K562 (cell line): ENCODE results near the gene SNRNP200. TPM values are rescaled to one million over a fixed set of nuclear protein-coding genes. Genes with fewer than 3 reads are reported as not detected.

ENCODE experiments used
- ATAC-seq: fragments of 200-7000 bp; cut with Tn5 transposase; 3 replicates; pipeline ENCODE4 v1.9.1; 2020; ENCODE audit warnings: moderate library complexity
- BruUV-seq: library from RNA; stranded (reverse); fragments of 400-500 nt; replicated peaks from 2 replicates; lab custom pipeline; 2021; lab: Mats Ljungman, UMichigan
- CTCF ChIA-PET: fragments of 300-600 bp; formaldehyde crosslinking; extraction: SDS; loops from one replicate; lab custom pipeline; 2021; ENCODE audit warnings: low intra/inter-chr PET ratio; lab: Yijun Ruan, JAX
- POLR2A ChIA-PET: fragments of 300-600, 350-650 bp; sonication (Branson Sonifier 250); formaldehyde crosslinking; extraction: SDS; loops from one replicate; lab custom pipeline; 2021; ENCODE audit warnings: antibody characterized with exemption, inconsistent platforms; lab: Yijun Ruan, JAX
- DNase-seq, 4 experiments: peaks; one replicate each; pipeline versions ENCODE4 v3.0.0 to v3.0.0-alpha.2; 2011 to 2018; ENCODE audit warnings: low spot score in 3 of 4, mixed read lengths in 3 of 4; ENCODE audit errors: extremely low read depth in 1 of 4
- FAIRE-seq: peaks from 2 replicates; lab custom pipeline; 2011; peaks lifted over from hg19 to GRCh38; lab: Jason Lieb, UNC
- H2AFZ ChIP-seq: 2 replicates; pipeline ENCODE4 v1.6.0; 2011; ENCODE audit warnings: low read depth, low read length, control low read depth, inconsistent platforms
- H3K27ac ChIP-seq: fragments of 200-600 bp; 3 replicates; pipeline ENCODE4 v1.8.0; 2011; ENCODE audit warnings: low read depth, mild to moderate bottlenecking, control low read depth, inconsistent platforms, low read length, moderate library complexity, mixed read lengths; ENCODE audit errors: extremely low read depth
- H3K27me3 ChIP-seq, 2 experiments: fragments of 300-600 bp in 1 of 2; 2 replicates in 1 of 2; 3 replicates in 1 of 2; pipeline versions ENCODE4 v1.6.0 to v1.8.0; 2011; ENCODE audit warnings: inconsistent platforms in 2 of 2, low read length in 2 of 2, mild to moderate bottlenecking in 1 of 2, mixed read lengths in 1 of 2, moderate library complexity in 1 of 2; ENCODE audit not compliant: control insufficient read depth in 2 of 2, insufficient read depth in 2 of 2
- H3K36me3 ChIP-seq: fragments of 300-600 bp; 3 replicates; pipeline ENCODE4 v1.8.0; 2011; ENCODE audit warnings: mild to moderate bottlenecking, low read length, inconsistent platforms; ENCODE audit not compliant: control insufficient read depth, insufficient read depth
- H3K4me1 ChIP-seq, 2 experiments: fragments of 200-600 bp in 1 of 2; replicated peaks in 1 of 2; 2 replicates in 1 of 2; 3 replicates in 1 of 2; pipeline versions ENCODE4 v1.5.1 to v1.8.0; 2011; ENCODE audit warnings: inconsistent platforms in 2 of 2, low read length in 2 of 2, mild to moderate bottlenecking in 1 of 2, mixed read lengths in 1 of 2, moderate library complexity in 1 of 2; ENCODE audit not compliant: control insufficient read depth in 2 of 2, insufficient read depth in 2 of 2
- H3K4me2 ChIP-seq: 2 replicates; pipeline ENCODE4 v1.6.1; 2011; ENCODE audit warnings: low read length, control low read depth, inconsistent platforms, mixed read lengths; ENCODE audit not compliant: insufficient read depth
- H3K4me3 ChIP-seq: fragments of 200-600 bp; sonication (generic), shearing (Covaris generic); 2 replicates; pipeline ENCODE4 v1.5.1; 2016; ENCODE audit warnings: control low read depth, inconsistent platforms
- H3K79me2 ChIP-seq: fragments of 200-600 bp; 3 replicates; pipeline ENCODE4 v1.8.0; 2011; ENCODE audit warnings: low read length, inconsistent platforms; ENCODE audit not compliant: control insufficient read depth, insufficient read depth
- H3K9ac ChIP-seq, 2 experiments: 2 replicates each; pipeline versions ENCODE4 v1.6.0 to v1.6.1; 2011; ENCODE audit warnings: low read depth in 2 of 2, low read length in 2 of 2, control low read depth in 1 of 2, inconsistent platforms in 1 of 2, mild to moderate bottlenecking in 1 of 2, mixed read lengths in 1 of 2; ENCODE audit not compliant: insufficient read depth in 1 of 2
- H3K9me1 ChIP-seq: one replicate; pipeline ENCODE4 v1.6.0; 2011; ENCODE audit warnings: inconsistent platforms, mild to moderate bottlenecking, low read length, moderate library complexity; ENCODE audit not compliant: control insufficient read depth, insufficient read depth
- H3K9me3 ChIP-seq: replicated peaks from 2 replicates; pipeline ENCODE4 v1.5.1; 2011; ENCODE audit warnings: low read depth, low read length, inconsistent platforms; ENCODE audit not compliant: control insufficient read depth, insufficient read depth
- H4K20me1 ChIP-seq: replicated peaks from 2 replicates; pipeline ENCODE4 v1.6.1; 2011; ENCODE audit warnings: low read length, inconsistent platforms, mixed read lengths; ENCODE audit not compliant: control insufficient read depth, insufficient read depth
- ARHGAP35 ChIP-seq: fragments of 450-650 bp; IDR thresholded peaks from 2 replicates; pipeline ENCODE4 v1.6.1; 2018; ENCODE audit not compliant: partially characterized antibody
- ARID1B ChIP-seq: fragments of 450-650 bp; IDR thresholded peaks from 2 replicates; pipeline ENCODE4 v1.6.1; 2016; ENCODE audit warnings: antibody characterized with exemption, mild to moderate bottlenecking, inconsistent platforms
- BDP1 ChIP-seq: IDR thresholded peaks from 3 replicates; pipeline ENCODE4 v1.6.1; 2011; ENCODE audit not compliant: insufficient read length, insufficient read depth
- BMI1 ChIP-seq: fragments of 150-350 bp; IDR thresholded peaks from 2 replicates; pipeline ENCODE4 v1.6.1; 2014; ENCODE audit warnings: low read length
- CBFA2T3 ChIP-seq: fragments of 450-650 bp; IDR thresholded peaks from 2 replicates; pipeline ENCODE4 v1.6.1; 2017
- COPS2 ChIP-seq: fragments of 450-650 bp; conservative IDR thresholded peaks from 2 replicates; pipeline ENCODE4 v1.6.1; 2016; ENCODE audit warnings: mild to moderate bottlenecking, moderate library complexity
- GTF2F1 ChIP-seq: IDR thresholded peaks from 2 replicates; pipeline ENCODE4 v1.6.1; 2011; ENCODE audit warnings: low read depth, low read length, improper control_type of control experiment
- HCFC1 ChIP-seq: IDR thresholded peaks from 2 replicates; pipeline ENCODE4 v1.6.1; 2012; ENCODE audit warnings: low read depth, low read length, improper control_type of control experiment
- IFI16 ChIP-seq: fragments of 250-450 bp; sonication (Bioruptor Pico); IDR thresholded peaks from 2 replicates; pipeline ENCODE4 v2.1.2; 2022; ENCODE audit warnings: mild to moderate bottlenecking, inconsistent platforms
- KAT2B ChIP-seq: IDR thresholded peaks from one replicate; pipeline ENCODE4 v1.6.1; 2012; ENCODE audit warnings: low read depth, mild to moderate bottlenecking, control low read depth, inconsistent platforms, low read length, moderate library complexity
- NCOR1 ChIP-seq: fragments of 450-650 bp; IDR thresholded peaks from 2 replicates; pipeline ENCODE4 v1.6.1; 2016; ENCODE audit warnings: mild to moderate bottlenecking, moderate library complexity
- TAL1 ChIP-seq: fragments of 450-650 bp; IDR thresholded peaks from 2 replicates; pipeline ENCODE4 v1.6.1; 2016; ENCODE audit warnings: mild to moderate bottlenecking
- TEAD4 ChIP-seq, 2 experiments: sonication (generic) in 1 of 2; formaldehyde crosslinking in 1 of 2; IDR thresholded peaks; 2 replicates each; pipeline versions ENCODE4 v1.6.1 to v1.8.0; 2012 to 2022; ENCODE audit warnings: borderline replicate concordance in 1 of 2, inconsistent platforms in 1 of 2, low read length in 1 of 2, mild to moderate bottlenecking in 1 of 2, missing genetic modification reagents in 1 of 2
- WGBS: fragments of 100-300 bp; shearing (Covaris generic); methylation state at CpG from one replicate; pipeline ENCODE4 v1.1.6; 2016; ENCODE audit warnings: low coverage, mixed read lengths; ENCODE audit not compliant: insufficient coverage; ENCODE audit errors: missing lambda C conversion rate; 5-methylcytosine and 5-hydroxymethylcytosine counted together
- in situ Hi-C: fragments of 300-500 bp; cut with MboI; formaldehyde crosslinking; loops from 4 replicates; pipeline ENCODE4 v1.15.0; 2018; ENCODE audit warnings: inconsistent platforms, mixed read lengths
- intact Hi-C: fragments of 100-400 bp; cut with micrococcal nuclease; formaldehyde crosslinking; loops from 2 replicates; pipeline ENCODE4 v1.14.2; 2022
- polyA plus RNA-seq, 8 experiments: library from polyadenylated mRNA; depleted of rRNA in 4 of 8; stranded (reverse) in 5 of 8; unstranded in 3 of 8; fragments of >200 nt; fragmentation: Nextera tagmentation in 2 of 8; fragmentation: Illumina TruSeq in 1 of 8; extraction: Ambion mirVana in 2 of 8; extraction: Trizol in 1 of 8; gene quantifications; 2 replicates each; pipeline versions ENCODE4 v1.2.1 to v1.2.3, GENCODE V29; 2011 to 2014; ENCODE audit warnings: inconsistent platforms in 1 of 8, missing spikeins in 1 of 8
- total RNA-seq, 7 experiments: library from RNA; depleted of rRNA in 6 of 7; stranded (reverse); fragments of >200 nt in 6 of 7; fragmentation: Illumina TruSeq in 2 of 7; extraction: Trizol in 2 of 7; gene quantifications; 2 replicates each; pipeline versions ENCODE4 v1.2.1 to v1.2.3, GENCODE V29; 2011 to 2021; ENCODE audit warnings: low replicate concordance in 1 of 7
- TF ChIP-seq, protein P1 (sequence below): IDR thresholded peaks from 3 replicates; pipeline ENCODE4 v1.6.1; 2011; ENCODE audit warnings: borderline replicate concordance, mild to moderate bottlenecking; ENCODE audit not compliant: insufficient read length, insufficient read depth
- TF ChIP-seq, protein P2 (sequence below): IDR thresholded peaks from 2 replicates; pipeline ENCODE4 v1.6.1; 2012; ENCODE audit warnings: low read depth, low read length, improper control_type of control experiment, borderline replicate concordance

SNRNP200 gene
- total and polyA plus RNA-seq, 9 of the 15 experiments (the other 6 are each of a cell fraction or from before 2014, with no cell fraction given), result 76.1 to 231 (median 155) TPM

DNA sequence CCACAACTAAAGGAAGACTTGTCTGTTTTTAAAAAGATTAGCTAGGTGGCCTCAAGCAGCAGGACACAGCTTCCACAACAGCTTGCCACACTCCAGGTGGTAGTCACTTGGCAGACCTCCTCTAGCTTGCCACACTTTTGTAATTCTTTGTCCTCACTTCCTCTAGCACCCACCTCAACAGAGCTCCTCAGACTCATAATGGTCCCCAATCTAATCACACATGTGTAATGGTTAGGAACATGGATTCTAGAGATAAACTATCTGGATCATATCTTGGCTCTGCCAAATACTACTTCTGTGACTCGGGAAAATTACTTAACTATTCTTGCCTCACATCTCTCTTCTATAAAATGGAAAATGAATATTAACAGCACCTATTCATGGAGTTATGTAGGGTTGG, 3.5 kb downstream of the SNRNP200 start:
- peak overlapping the region; percentile 21; the same call in 1 of the 2 replicates for H3K4me2 ChIP-seq
- POLR2A ChIA-PET, result interaction anchor here (0.7 to 1.8 kb wide), 6 partner anchors 9 to 36 kb away, joined by 3 to 6 read pairs (median 3); partner anchors contain the start of genes CIAO1, NCAPH and TMEM127
- H3K4me1 ChIP-seq, result peaks cover 6 to 14% of the 10 kb centered on the region in 2 experiments; a peak in 3 of 5 replicates
- H3K9me1 ChIP-seq, result no peaks in the 10 kb centered on the region
- H3K4me3 ChIP-seq, result no peak overlapping the region
- BruUV-seq, result TSS peak; percentile 0
- peak; percentile 49 for TF ChIP-seq ARID1B
- TF ChIP-seq TAL1, result peak; percentile 32; the same call in 1 of the 2 replicates
- TF ChIP-seq HCFC1, result no peak
- no peak for TF ChIP-seq GTF2F1
- TF ChIP-seq, protein P1, sequence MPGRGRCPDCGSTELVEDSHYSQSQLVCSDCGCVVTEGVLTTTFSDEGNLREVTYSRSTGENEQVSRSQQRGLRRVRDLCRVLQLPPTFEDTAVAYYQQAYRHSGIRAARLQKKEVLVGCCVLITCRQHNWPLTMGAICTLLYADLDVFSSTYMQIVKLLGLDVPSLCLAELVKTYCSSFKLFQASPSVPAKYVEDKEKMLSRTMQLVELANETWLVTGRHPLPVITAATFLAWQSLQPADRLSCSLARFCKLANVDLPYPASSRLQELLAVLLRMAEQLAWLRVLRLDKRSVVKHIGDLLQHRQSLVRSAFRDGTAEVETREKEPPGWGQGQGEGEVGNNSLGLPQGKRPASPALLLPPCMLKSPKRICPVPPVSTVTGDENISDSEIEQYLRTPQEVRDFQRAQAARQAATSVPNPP, result no peak
- TF ChIP-seq IFI16 (CRISPR knock-in tag), result no peak
- TF ChIP-seq, protein P2, sequence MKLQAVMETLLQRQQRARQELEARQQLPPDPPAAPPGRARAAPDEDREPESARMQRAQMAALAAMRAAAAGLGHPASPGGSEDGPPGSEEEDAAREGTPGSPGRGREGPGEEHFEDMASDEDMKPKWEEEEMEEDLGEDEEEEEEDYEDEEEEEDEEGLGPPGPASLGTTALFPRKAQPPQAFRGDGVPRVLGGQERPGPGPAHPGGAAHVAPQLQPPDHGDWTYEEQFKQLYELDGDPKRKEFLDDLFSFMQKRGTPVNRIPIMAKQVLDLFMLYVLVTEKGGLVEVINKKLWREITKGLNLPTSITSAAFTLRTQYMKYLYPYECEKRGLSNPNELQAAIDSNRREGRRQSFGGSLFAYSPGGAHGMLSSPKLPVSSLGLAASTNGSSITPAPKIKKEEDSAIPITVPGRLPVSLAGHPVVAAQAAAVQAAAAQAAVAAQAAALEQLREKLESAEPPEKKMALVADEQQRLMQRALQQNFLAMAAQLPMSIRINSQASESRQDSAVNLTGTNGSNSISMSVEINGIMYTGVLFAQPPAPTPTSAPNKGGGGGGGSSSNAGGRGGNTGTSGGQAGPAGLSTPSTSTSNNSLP, result no peak
- peak; percentile 54 for TF ChIP-seq CBFA2T3
- TF ChIP-seq BMI1, result no peak
- peak; percentile 52; the same call in 1 of the 2 replicates for TF ChIP-seq TEAD4 (IDR thresholded peaks at IDR 0.05; ENCODE audit: low read length)
- no peak for TF ChIP-seq TEAD4 (CRISPR knock-in tag; IDR thresholded peaks at IDR 0.05; ENCODE audit: borderline replicate concordance)
- no peak for TF ChIP-seq KAT2B
- TF ChIP-seq BDP1, result no peak
- TF ChIP-seq COPS2, result no peak
- peak; percentile 31; the same call in 1 of the 2 replicates for TF ChIP-seq NCOR1
- no peak for TF ChIP-seq ARHGAP35
- TF ChIP-seq, all 486 proteins: peak for 5
- Histone ChIP-seq H3K79me2 (peaks cover 63% of the 10 kb centered on the region), H3K36me3 (peaks cover 77% of the 10 kb centered on the region), H3K27ac (no peak overlapping the region; the same call in 1 of the 3 replicates), H3K9ac (no peak overlapping the region), H4K20me1 (no peaks in the 10 kb centered on the region; the same call in 1 of the 2 replicates), H3K9me3 (no peaks in the 10 kb centered on the region), H2AFZ (no peak overlapping the region), H3K27me3 (no peaks in the 10 kb centered on the region)
- FAIRE-seq (no peak), ATAC-seq (no peak), DNase-seq (no peak)
- in situ Hi-C loops (no loop called here), intact Hi-C loops (loop anchor here (10.0 kb wide), 1 partner anchor 203 kb away; the partner anchor contains the start of gene NEURL3)
- 13% methylated on average over 1 of the region's 1 CpG for WGBS
- CTCF ChIA-PET, result no interaction called here
